Liver (tissue), 9 donors: ENCODE results near the gene ARFGAP1. TPM values are rescaled to one million over a fixed set of nuclear protein-coding genes. Genes with fewer than 3 reads are reported as not detected.

Source experiments
- DNase-seq: peaks from one replicate; pipeline ENCODE4 v3.0.0-alpha.2; 2017; ENCODE audit warnings: low spot score
- H3K27ac ChIP-seq, 2 donors: one replicate each; pipeline ENCODE4 v1.7.0; 2013; ENCODE audit warnings: inconsistent platforms in 2 of 2, low read length in 2 of 2, control low read depth in 1 of 2, low read depth in 1 of 2, mild to moderate bottlenecking in 1 of 2
- H3K27me3 ChIP-seq, 4 donors: one replicate each; pipeline versions ENCODE4 v1.6.1 to v1.7.0; 2013; ENCODE audit warnings: low read length in 3 of 4, inconsistent platforms in 1 of 4, mild to moderate bottlenecking in 1 of 4, moderate library complexity in 1 of 4; ENCODE audit not compliant: control insufficient read depth in 4 of 4, insufficient read depth in 4 of 4
- H3K36me3 ChIP-seq, 4 donors: one replicate each; pipeline versions ENCODE4 v1.6.1 to v1.7.0; 2013; ENCODE audit warnings: low read length in 3 of 4, mild to moderate bottlenecking in 3 of 4, low read depth in 1 of 4, moderate library complexity in 1 of 4; ENCODE audit not compliant: control insufficient read depth in 4 of 4, insufficient read depth in 3 of 4
- H3K4me1 ChIP-seq, 4 donors: one replicate each; pipeline versions ENCODE4 v1.6.1 to v1.7.0; 2013; ENCODE audit warnings: low read length in 3 of 4, mild to moderate bottlenecking in 3 of 4, moderate library complexity in 1 of 4; ENCODE audit not compliant: control insufficient read depth in 4 of 4, insufficient read depth in 4 of 4
- H3K4me3 ChIP-seq, 3 donors: one replicate each; pipeline versions ENCODE4 v1.6.1 to v1.7.0; 2013; ENCODE audit warnings: low read length in 3 of 3, control low read depth in 1 of 3, low read depth in 1 of 3, mild to moderate bottlenecking in 1 of 3
- H3K9ac ChIP-seq, 2 donors: one replicate each; pipeline ENCODE4 v1.7.0; 2013; ENCODE audit warnings: low read length in 2 of 2, mild to moderate bottlenecking in 2 of 2, moderate library complexity in 2 of 2, control low read depth in 1 of 2, low read depth in 1 of 2
- H3K9me3 ChIP-seq, 4 donors: one replicate each; pipeline versions ENCODE4 v1.6.1 to v1.7.0; 2013; ENCODE audit warnings: low read length in 3 of 4; ENCODE audit not compliant: control insufficient read depth in 4 of 4
- FOXA1 ChIP-seq: IDR thresholded peaks from 2 replicates; pipeline ENCODE4 v1.6.1; 2016; ENCODE audit warnings: antibody characterized with exemption
- FOXA2 ChIP-seq: IDR thresholded peaks from 2 replicates; pipeline ENCODE4 v1.6.1; 2016; ENCODE audit warnings: antibody characterized with exemption
- GABPA ChIP-seq, 2 donors: IDR thresholded peaks in 1 of 2; conservative IDR thresholded peaks in 1 of 2; 2 replicates each; pipeline ENCODE4 v1.6.1; 2016; ENCODE audit warnings: antibody characterized with exemption in 2 of 2, mild to moderate bottlenecking in 1 of 2, moderate library complexity in 1 of 2
- HNF4A ChIP-seq, 2 donors: conservative IDR thresholded peaks; 2 replicates each; pipeline ENCODE4 v1.6.1; 2016; ENCODE audit warnings: antibody characterized with exemption in 2 of 2, mild to moderate bottlenecking in 2 of 2
- HNF4G ChIP-seq: IDR thresholded peaks from 2 replicates; pipeline ENCODE4 v1.6.1; 2016; ENCODE audit warnings: antibody characterized with exemption
- JUND ChIP-seq, 2 donors: IDR thresholded peaks; 2 replicates each; pipeline ENCODE4 v1.6.1; 2016; ENCODE audit warnings: antibody characterized with exemption in 2 of 2
- NR2F2 ChIP-seq: IDR thresholded peaks from 2 replicates; pipeline ENCODE4 v1.6.1; 2016; ENCODE audit warnings: antibody characterized with exemption
- RAD21 ChIP-seq, 2 donors: IDR thresholded peaks; 2 replicates each; pipeline ENCODE4 v1.6.1; 2016; ENCODE audit warnings: antibody characterized with exemption in 2 of 2, mild to moderate bottlenecking in 2 of 2
- RXRA ChIP-seq, 2 donors: IDR thresholded peaks; 2 replicates each; pipeline ENCODE4 v1.6.1; 2017 to 2018; ENCODE audit warnings: antibody characterized with exemption in 2 of 2, mild to moderate bottlenecking in 1 of 2
- SP1 ChIP-seq: IDR thresholded peaks from 2 replicates; pipeline ENCODE4 v1.6.1; 2018; ENCODE audit warnings: antibody characterized with exemption, mild to moderate bottlenecking
- TAF1 ChIP-seq: conservative IDR thresholded peaks from 2 replicates; pipeline ENCODE4 v1.6.1; 2016; ENCODE audit warnings: antibody characterized with exemption, mild to moderate bottlenecking
- YY1 ChIP-seq: IDR thresholded peaks from 2 replicates; pipeline ENCODE4 v1.6.1; 2016; ENCODE audit warnings: antibody characterized with exemption, mild to moderate bottlenecking
- WGBS: extraction: QIAGEN DNeasy Blood & Tissue Kit; methylation state at CpG from one replicate; pipeline ENCODE4 v1.1.7; 2013; 5-methylcytosine and 5-hydroxymethylcytosine counted together
- polyA plus RNA-seq, 2 donors: library from polyadenylated mRNA; stranded (reverse) in 1 of 2; unstranded in 1 of 2; fragments of 200-250 nt in 1 of 2; fragments of >200 nt in 1 of 2; fragmentation: Nextera tagmentation in 1 of 2; extraction: Ambion mirVana in 1 of 2; gene quantifications; one replicate each; pipeline versions ENCODE4 v1.2.1 to v1.2.3, GENCODE V29; 2013 to 2015
- total RNA-seq, 2 donors: library from RNA; depleted of rRNA; stranded (reverse); fragments of >200 nt; gene quantifications; one replicate each; pipeline ENCODE4 v1.2.3, GENCODE V29; 2014
- TF ChIP-seq, protein P1 (sequence below): IDR thresholded peaks from 2 replicates; pipeline ENCODE4 v1.6.1; 2016; ENCODE audit warnings: antibody characterized with exemption
- TF ChIP-seq, protein P2 (sequence below): IDR thresholded peaks from 2 replicates; pipeline ENCODE4 v1.6.1; 2016; ENCODE audit warnings: antibody characterized with exemption
- TF ChIP-seq, protein P3 (sequence below): IDR thresholded peaks from 2 replicates; pipeline ENCODE4 v1.6.1; 2016; ENCODE audit warnings: antibody characterized with exemption
- TF ChIP-seq, protein P4 (sequence below): fragments of 150-350 bp; IDR thresholded peaks from 2 replicates; pipeline ENCODE4 v1.5.1; 2017; ENCODE audit warnings: improper control_type of control experiment, low read depth, low read length; ENCODE audit not compliant: missing input control
- donor health status: healthy.
- donor health status: healthy.
- donor health status: healthy.
- donor health status: healthy.
- donor health status: healthy.

The ARFGAP1 gene
- total and polyA plus RNA-seq, 4 donors = 11.2 to 29.7 (median 21.8) TPM

DNA sequence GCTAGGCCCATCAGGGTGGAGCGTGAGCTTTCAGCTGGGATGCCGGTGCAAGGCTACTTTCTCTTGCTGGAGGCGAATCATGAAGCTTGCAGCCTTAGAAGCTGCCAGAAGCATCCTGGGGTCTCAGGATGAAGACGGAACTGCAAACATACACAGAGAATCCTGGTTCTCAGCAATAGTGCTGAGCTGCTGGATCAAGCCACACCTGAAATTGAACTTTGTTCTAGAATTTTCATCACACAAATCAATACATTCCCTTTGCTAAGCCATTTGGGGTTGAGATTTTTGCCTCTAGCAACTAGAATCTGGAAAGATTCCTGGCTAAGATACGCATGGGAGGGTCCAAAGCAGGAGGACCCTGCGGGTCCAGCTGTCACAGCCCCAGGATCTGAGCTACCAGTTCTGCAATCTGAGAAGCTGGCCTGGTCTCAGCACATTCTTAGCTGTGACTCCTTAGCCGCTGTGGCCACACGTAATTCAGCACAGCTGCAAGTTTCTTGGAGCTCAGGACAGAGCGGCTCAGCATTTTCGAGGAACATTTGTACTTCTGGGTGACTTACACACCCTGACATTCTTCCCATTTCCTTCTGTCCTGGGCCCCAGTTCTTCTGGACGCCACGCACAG, 6.6 kb upstream of the ARFGAP1 start:
- Histone ChIP-seq H3K27me3 (peaks cover 0 to 2% (median under 1%) of the 10 kb centered on the region in 4 donors), H3K9ac (no peak overlapping the region), H3K9me3 (no peaks in the 10 kb centered on the region), H3K4me1 (peaks cover 0 to 3% (median 1%) of the 10 kb centered on the region in 4 donors), H3K4me3 (no peak overlapping the region), H3K27ac (no peak overlapping the region), H3K36me3 (no peaks in the 10 kb centered on the region)
- no peak for TF ChIP-seq HNF4G
- TF ChIP-seq, protein P1, sequence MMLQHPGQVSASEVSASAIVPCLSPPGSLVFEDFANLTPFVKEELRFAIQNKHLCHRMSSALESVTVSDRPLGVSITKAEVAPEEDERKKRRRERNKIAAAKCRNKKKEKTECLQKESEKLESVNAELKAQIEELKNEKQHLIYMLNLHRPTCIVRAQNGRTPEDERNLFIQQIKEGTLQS = no peak
- TF ChIP-seq, protein P2, sequence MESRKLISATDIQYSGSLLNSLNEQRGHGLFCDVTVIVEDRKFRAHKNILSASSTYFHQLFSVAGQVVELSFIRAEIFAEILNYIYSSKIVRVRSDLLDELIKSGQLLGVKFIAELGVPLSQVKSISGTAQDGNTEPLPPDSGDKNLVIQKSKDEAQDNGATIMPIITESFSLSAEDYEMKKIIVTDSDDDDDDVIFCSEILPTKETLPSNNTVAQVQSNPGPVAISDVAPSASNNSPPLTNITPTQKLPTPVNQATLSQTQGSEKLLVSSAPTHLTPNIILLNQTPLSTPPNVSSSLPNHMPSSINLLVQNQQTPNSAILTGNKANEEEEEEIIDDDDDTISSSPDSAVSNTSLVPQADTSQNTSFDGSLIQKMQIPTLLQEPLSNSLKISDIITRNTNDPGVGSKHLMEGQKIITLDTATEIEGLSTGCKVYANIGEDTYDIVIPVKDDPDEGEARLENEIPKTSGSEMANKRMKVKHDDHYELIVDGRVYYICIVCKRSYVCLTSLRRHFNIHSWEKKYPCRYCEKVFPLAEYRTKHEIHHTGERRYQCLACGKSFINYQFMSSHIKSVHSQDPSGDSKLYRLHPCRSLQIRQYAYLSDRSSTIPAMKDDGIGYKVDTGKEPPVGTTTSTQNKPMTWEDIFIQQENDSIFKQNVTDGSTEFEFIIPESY = no peak
- TF ChIP-seq YY1 = no peak
- TF ChIP-seq GABPA (IDR thresholded peaks at IDR 0.05 in 1 of 2, conservative IDR thresholded peaks at IDR 0.05 in 1 of 2) = no peak
- TF ChIP-seq, protein P3, sequence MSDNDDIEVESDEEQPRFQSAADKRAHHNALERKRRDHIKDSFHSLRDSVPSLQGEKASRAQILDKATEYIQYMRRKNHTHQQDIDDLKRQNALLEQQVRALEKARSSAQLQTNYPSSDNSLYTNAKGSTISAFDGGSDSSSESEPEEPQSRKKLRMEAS = no peak
- TF ChIP-seq RXRA (IDR thresholded peaks at IDR 0.05) = no peak
- TF ChIP-seq SP1 = no peak
- TF ChIP-seq RAD21 (IDR thresholded peaks at IDR 0.05) = no peak
- no peak for TF ChIP-seq NR2F2
- TF ChIP-seq FOXA2 = no peak
- TF ChIP-seq JUND (IDR thresholded peaks at IDR 0.05) = no peak
- no peak for TF ChIP-seq TAF1
- TF ChIP-seq HNF4A (conservative IDR thresholded peaks at IDR 0.05) = no peak
- TF ChIP-seq, protein P4, sequence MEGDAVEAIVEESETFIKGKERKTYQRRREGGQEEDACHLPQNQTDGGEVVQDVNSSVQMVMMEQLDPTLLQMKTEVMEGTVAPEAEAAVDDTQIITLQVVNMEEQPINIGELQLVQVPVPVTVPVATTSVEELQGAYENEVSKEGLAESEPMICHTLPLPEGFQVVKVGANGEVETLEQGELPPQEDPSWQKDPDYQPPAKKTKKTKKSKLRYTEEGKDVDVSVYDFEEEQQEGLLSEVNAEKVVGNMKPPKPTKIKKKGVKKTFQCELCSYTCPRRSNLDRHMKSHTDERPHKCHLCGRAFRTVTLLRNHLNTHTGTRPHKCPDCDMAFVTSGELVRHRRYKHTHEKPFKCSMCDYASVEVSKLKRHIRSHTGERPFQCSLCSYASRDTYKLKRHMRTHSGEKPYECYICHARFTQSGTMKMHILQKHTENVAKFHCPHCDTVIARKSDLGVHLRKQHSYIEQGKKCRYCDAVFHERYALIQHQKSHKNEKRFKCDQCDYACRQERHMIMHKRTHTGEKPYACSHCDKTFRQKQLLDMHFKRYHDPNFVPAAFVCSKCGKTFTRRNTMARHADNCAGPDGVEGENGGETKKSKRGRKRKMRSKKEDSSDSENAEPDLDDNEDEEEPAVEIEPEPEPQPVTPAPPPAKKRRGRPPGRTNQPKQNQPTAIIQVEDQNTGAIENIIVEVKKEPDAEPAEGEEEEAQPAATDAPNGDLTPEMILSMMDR = no peak
- TF ChIP-seq FOXA1 = no peak
- 78% methylated on average over 12 of the region's 12 CpGs for WGBS
- DNase-seq = no peak

DNA sequence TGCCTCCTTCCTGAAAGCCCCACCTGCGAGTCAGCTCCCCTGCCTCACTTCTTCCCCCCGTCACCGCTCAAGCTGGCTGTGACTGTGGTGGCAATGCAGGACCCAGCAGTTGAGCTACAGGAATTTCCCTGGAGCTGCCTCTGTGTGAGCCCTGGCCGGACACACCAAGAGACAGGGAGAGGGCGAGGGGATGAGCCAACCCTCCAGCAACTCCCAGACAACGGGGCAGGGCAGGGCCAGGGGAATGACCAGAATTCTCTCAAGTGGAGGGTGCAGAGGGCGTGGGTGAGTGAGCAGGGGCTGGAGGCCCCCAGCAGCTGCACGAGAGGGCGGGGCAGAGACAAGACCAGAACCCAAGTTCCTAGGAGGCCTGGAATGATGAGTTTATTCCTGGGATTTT, 4.9 kb upstream of the ARFGAP1 start:
- Histone ChIP-seq H3K27ac (no peak overlapping the region), H3K4me3 (no peak overlapping the region), H3K36me3 (no peaks in the 10 kb centered on the region), H3K27me3 (peaks cover 0 to 2% (median 0%) of the 10 kb centered on the region in 4 donors), H3K4me1 (peaks cover 0 to 10% (median 6%) of the 10 kb centered on the region in 4 donors), H3K9ac (no peak overlapping the region), H3K9me3 (no peaks in the 10 kb centered on the region)
- TF ChIP-seq, protein P1 = no peak
- TF ChIP-seq, protein P4 = no peak
- no peak for DNase-seq
- WGBS = 58% methylated on average over 9 of the region's 9 CpGs
